K562 (cell line): ENCODE measurements around the gene GRPEL2. TPM values are rescaled to one million over a fixed set of nuclear protein-coding genes. Genes with fewer than 3 reads are reported as not detected.

Experiments
- ATAC-seq: fragments of 200-7000 bp; cut with Tn5 transposase; 3 replicates; pipeline ENCODE4 v1.9.1; 2020; ENCODE audit warnings: moderate library complexity
- BruUV-seq: library from RNA; stranded (reverse); fragments of 400-500 nt; replicated peaks from 2 replicates; lab custom pipeline; 2021; lab: Mats Ljungman, UMichigan
- CTCF ChIA-PET: fragments of 300-600 bp; formaldehyde crosslinking; extraction: SDS; loops from one replicate; lab custom pipeline; 2021; ENCODE audit warnings: low intra/inter-chr PET ratio; lab: Yijun Ruan, JAX
- POLR2A ChIA-PET: fragments of 300-600, 350-650 bp; sonication (Branson Sonifier 250); formaldehyde crosslinking; extraction: SDS; loops from one replicate; lab custom pipeline; 2021; ENCODE audit warnings: antibody characterized with exemption, inconsistent platforms; lab: Yijun Ruan, JAX
- DNase-seq, 4 experiments: peaks; one replicate each; pipeline versions ENCODE4 v3.0.0 to v3.0.0-alpha.2; 2011 to 2018; ENCODE audit warnings: low spot score in 3 of 4, mixed read lengths in 3 of 4; ENCODE audit errors: extremely low read depth in 1 of 4
- FAIRE-seq: peaks from 2 replicates; lab custom pipeline; 2011; peaks lifted over from hg19 to GRCh38; lab: Jason Lieb, UNC
- H2AFZ ChIP-seq: 2 replicates; pipeline ENCODE4 v1.6.0; 2011; ENCODE audit warnings: low read depth, low read length, control low read depth, inconsistent platforms
- H3K27ac ChIP-seq: fragments of 200-600 bp; 3 replicates; pipeline ENCODE4 v1.8.0; 2011; ENCODE audit warnings: low read depth, mild to moderate bottlenecking, control low read depth, inconsistent platforms, low read length, moderate library complexity, mixed read lengths; ENCODE audit errors: extremely low read depth
- H3K27me3 ChIP-seq, 2 experiments: fragments of 300-600 bp in 1 of 2; 2 replicates in 1 of 2; 3 replicates in 1 of 2; pipeline versions ENCODE4 v1.6.0 to v1.8.0; 2011; ENCODE audit warnings: inconsistent platforms in 2 of 2, low read length in 2 of 2, mild to moderate bottlenecking in 1 of 2, mixed read lengths in 1 of 2, moderate library complexity in 1 of 2; ENCODE audit not compliant: control insufficient read depth in 2 of 2, insufficient read depth in 2 of 2
- H3K36me3 ChIP-seq: fragments of 300-600 bp; 3 replicates; pipeline ENCODE4 v1.8.0; 2011; ENCODE audit warnings: mild to moderate bottlenecking, low read length, inconsistent platforms; ENCODE audit not compliant: control insufficient read depth, insufficient read depth
- H3K4me1 ChIP-seq, 2 experiments: fragments of 200-600 bp in 1 of 2; replicated peaks in 1 of 2; 2 replicates in 1 of 2; 3 replicates in 1 of 2; pipeline versions ENCODE4 v1.5.1 to v1.8.0; 2011; ENCODE audit warnings: inconsistent platforms in 2 of 2, low read length in 2 of 2, mild to moderate bottlenecking in 1 of 2, mixed read lengths in 1 of 2, moderate library complexity in 1 of 2; ENCODE audit not compliant: control insufficient read depth in 2 of 2, insufficient read depth in 2 of 2
- H3K4me2 ChIP-seq: 2 replicates; pipeline ENCODE4 v1.6.1; 2011; ENCODE audit warnings: low read length, control low read depth, inconsistent platforms, mixed read lengths; ENCODE audit not compliant: insufficient read depth
- H3K4me3 ChIP-seq: fragments of 200-600 bp; sonication (generic), shearing (Covaris generic); 2 replicates; pipeline ENCODE4 v1.5.1; 2016; ENCODE audit warnings: control low read depth, inconsistent platforms
- H3K79me2 ChIP-seq: fragments of 200-600 bp; 3 replicates; pipeline ENCODE4 v1.8.0; 2011; ENCODE audit warnings: low read length, inconsistent platforms; ENCODE audit not compliant: control insufficient read depth, insufficient read depth
- H3K9ac ChIP-seq, 2 experiments: 2 replicates each; pipeline versions ENCODE4 v1.6.0 to v1.6.1; 2011; ENCODE audit warnings: low read depth in 2 of 2, low read length in 2 of 2, control low read depth in 1 of 2, inconsistent platforms in 1 of 2, mild to moderate bottlenecking in 1 of 2, mixed read lengths in 1 of 2; ENCODE audit not compliant: insufficient read depth in 1 of 2
- H3K9me1 ChIP-seq: one replicate; pipeline ENCODE4 v1.6.0; 2011; ENCODE audit warnings: inconsistent platforms, mild to moderate bottlenecking, low read length, moderate library complexity; ENCODE audit not compliant: control insufficient read depth, insufficient read depth
- H3K9me3 ChIP-seq: replicated peaks from 2 replicates; pipeline ENCODE4 v1.5.1; 2011; ENCODE audit warnings: low read depth, low read length, inconsistent platforms; ENCODE audit not compliant: control insufficient read depth, insufficient read depth
- H4K20me1 ChIP-seq: replicated peaks from 2 replicates; pipeline ENCODE4 v1.6.1; 2011; ENCODE audit warnings: low read length, inconsistent platforms, mixed read lengths; ENCODE audit not compliant: control insufficient read depth, insufficient read depth
- PML ChIP-seq: IDR thresholded peaks from 2 replicates; pipeline ENCODE4 v1.6.1; 2012; ENCODE audit warnings: low read length, inconsistent platforms
- POLR2A ChIP-seq: fragments of 450-650 bp; conservative IDR thresholded peaks from 2 replicates; pipeline ENCODE4 v1.6.1; 2016
- SMC3 ChIP-seq: conservative IDR thresholded peaks from 2 replicates; pipeline ENCODE4 v1.6.1; 2011; ENCODE audit warnings: low read depth, low read length, improper control_type of control experiment; ENCODE audit not compliant: insufficient read depth
- STAG1 ChIP-seq: sonication (generic); formaldehyde crosslinking; IDR thresholded peaks from 2 replicates; pipeline ENCODE4 v1.5.0; 2020; ENCODE audit warnings: missing genetic modification reagents, borderline replicate concordance
- ZNF174 ChIP-seq: fragments of 250-450 bp; sonication (Bioruptor Pico); IDR thresholded peaks from 2 replicates; pipeline ENCODE4 v1.4.0; 2020; ENCODE audit warnings: mild to moderate bottlenecking
- ZNF76 ChIP-seq: fragments of 250-450 bp; sonication (Bioruptor Pico); IDR thresholded peaks from 2 replicates; pipeline ENCODE4 v1.4.0; 2020; ENCODE audit warnings: mild to moderate bottlenecking, moderate library complexity, borderline replicate concordance
- ZNF780A ChIP-seq: fragments of 250-450 bp; sonication (Bioruptor Pico); IDR thresholded peaks from 2 replicates; pipeline ENCODE4 v1.5.0; 2021; ENCODE audit warnings: mild to moderate bottlenecking
- ZNF785 ChIP-seq: fragments of 250-450 bp; sonication (Bioruptor Pico); IDR thresholded peaks from 2 replicates; pipeline ENCODE4 v1.4.0; 2020; ENCODE audit warnings: mild to moderate bottlenecking
- WGBS: fragments of 100-300 bp; shearing (Covaris generic); methylation state at CpG from one replicate; pipeline ENCODE4 v1.1.6; 2016; ENCODE audit warnings: low coverage, mixed read lengths; ENCODE audit not compliant: insufficient coverage; ENCODE audit errors: missing lambda C conversion rate; 5-methylcytosine and 5-hydroxymethylcytosine counted together
- in situ Hi-C: fragments of 300-500 bp; cut with MboI; formaldehyde crosslinking; loops from 4 replicates; pipeline ENCODE4 v1.15.0; 2018; ENCODE audit warnings: inconsistent platforms, mixed read lengths
- intact Hi-C: fragments of 100-400 bp; cut with micrococcal nuclease; formaldehyde crosslinking; loops from 2 replicates; pipeline ENCODE4 v1.14.2; 2022
- polyA plus RNA-seq, 8 experiments: library from polyadenylated mRNA; depleted of rRNA in 4 of 8; stranded (reverse) in 5 of 8; unstranded in 3 of 8; fragments of >200 nt; fragmentation: Nextera tagmentation in 2 of 8; fragmentation: Illumina TruSeq in 1 of 8; extraction: Ambion mirVana in 2 of 8; extraction: Trizol in 1 of 8; gene quantifications; 2 replicates each; pipeline versions ENCODE4 v1.2.1 to v1.2.3, GENCODE V29; 2011 to 2014; ENCODE audit warnings: inconsistent platforms in 1 of 8, missing spikeins in 1 of 8
- total RNA-seq, 7 experiments: library from RNA; depleted of rRNA in 6 of 7; stranded (reverse); fragments of >200 nt in 6 of 7; fragmentation: Illumina TruSeq in 2 of 7; extraction: Trizol in 2 of 7; gene quantifications; 2 replicates each; pipeline versions ENCODE4 v1.2.1 to v1.2.3, GENCODE V29; 2011 to 2021; ENCODE audit warnings: low replicate concordance in 1 of 7
- TF ChIP-seq, protein P1 (sequence below), 2 experiments: IDR thresholded peaks; 2 replicates each; pipeline ENCODE4 v1.6.1; 2011; ENCODE audit warnings: borderline replicate concordance in 1 of 2, control low read depth in 1 of 2, low read depth in 1 of 2, low read length in 1 of 2, mild to moderate bottlenecking in 1 of 2, mixed read lengths in 1 of 2, moderate library complexity in 1 of 2; ENCODE audit not compliant: insufficient read depth in 1 of 2, insufficient read length in 1 of 2, poor library complexity in 1 of 2, severe bottlenecking in 1 of 2; ENCODE audit errors: extremely low read depth in 1 of 2
- TF ChIP-seq, protein P2 (sequence below): sonication (generic); formaldehyde crosslinking; IDR thresholded peaks from 2 replicates; pipeline ENCODE4 v1.8.0; 2023; ENCODE audit warnings: mild to moderate bottlenecking, missing genetic modification reagents

Gene GRPEL2
- total and polyA plus RNA-seq, 9 of the 15 experiments (the other 6 are each of a cell fraction or from before 2014, with no cell fraction given), result 11.2 to 40.5 (median 25.8) TPM

- TF ChIP-seq ZNF780A (CRISPR knock-in tag) (no peak), ZNF785 (CRISPR knock-in tag) (no peak)
These were observed 7.6 kb upstream of the GRPEL2 start (continued) for GRCh38 chr5:149337736-149338135.

DNA sequence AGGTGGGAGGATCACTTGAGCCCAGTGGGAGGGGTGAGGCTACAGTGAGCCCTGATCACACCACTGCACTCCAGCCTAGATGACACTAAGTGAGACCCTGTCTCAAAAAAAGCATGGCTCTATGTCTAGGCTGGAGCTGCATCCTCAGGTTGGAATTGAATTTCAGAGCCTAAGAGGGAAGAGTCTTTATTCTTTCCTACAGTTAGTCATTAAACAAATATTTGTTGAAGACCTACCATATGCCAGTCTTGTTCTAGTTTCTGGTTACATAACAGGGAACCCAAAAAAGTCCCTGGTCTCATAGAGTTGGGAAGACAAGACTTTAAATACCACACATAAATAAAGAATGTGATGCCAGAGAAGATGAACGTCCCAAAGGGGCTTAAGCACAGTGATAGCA lies 6.9 kb upstream of the GRPEL2 start:
- intact Hi-C loops (no loop called here), in situ Hi-C loops (no loop called here)
- no peak overlapping the region for H3K4me3 ChIP-seq
- DNase-seq, result no peak
- no peaks in the 10 kb centered on the region; a peak in 1 of 5 replicates for H3K27me3 ChIP-seq
- H3K79me2 ChIP-seq, result no peaks in the 10 kb centered on the region
- no peaks in the 10 kb centered on the region for H3K9me3 ChIP-seq
- no peaks in the 10 kb centered on the region for H3K36me3 ChIP-seq
- 0% methylated on average over 1 of the region's 1 CpG for WGBS
- no peaks in the 10 kb centered on the region for H3K4me1 ChIP-seq
- ChIA-PET CTCF (no interaction called here), POLR2A (interaction anchor here (0.6 kb wide), 1 partner anchor 12 kb away, joined by 3 read pairs; no protein-coding TSS in a partner anchor)
- peak overlapping the region; percentile 21; the same call in 1 of the 2 replicates for H2AFZ ChIP-seq
- H3K9ac ChIP-seq, result no peak overlapping the region
- TF ChIP-seq, protein P1, sequence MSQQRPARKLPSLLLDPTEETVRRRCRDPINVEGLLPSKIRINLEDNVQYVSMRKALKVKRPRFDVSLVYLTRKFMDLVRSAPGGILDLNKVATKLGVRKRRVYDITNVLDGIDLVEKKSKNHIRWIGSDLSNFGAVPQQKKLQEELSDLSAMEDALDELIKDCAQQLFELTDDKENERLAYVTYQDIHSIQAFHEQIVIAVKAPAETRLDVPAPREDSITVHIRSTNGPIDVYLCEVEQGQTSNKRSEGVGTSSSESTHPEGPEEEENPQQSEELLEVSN (IDR thresholded peaks at IDR 0.05; ENCODE audit: borderline replicate concordance in 1 of 2, extremely low read depth in 1 of 2, insufficient read depth in 1 of 2, insufficient read length in 1 of 2, low read depth in 1 of 2, low read length in 1 of 2, poor library complexity in 1 of 2, severe bottlenecking in 1 of 2), result no peak
- TF ChIP-seq POLR2A, result no peak
- TF ChIP-seq STAG1, result no peak
- no peak for TF ChIP-seq ZNF174 (CRISPR knock-in tag)
- no peak for TF ChIP-seq PML
- TF ChIP-seq, protein P2, sequence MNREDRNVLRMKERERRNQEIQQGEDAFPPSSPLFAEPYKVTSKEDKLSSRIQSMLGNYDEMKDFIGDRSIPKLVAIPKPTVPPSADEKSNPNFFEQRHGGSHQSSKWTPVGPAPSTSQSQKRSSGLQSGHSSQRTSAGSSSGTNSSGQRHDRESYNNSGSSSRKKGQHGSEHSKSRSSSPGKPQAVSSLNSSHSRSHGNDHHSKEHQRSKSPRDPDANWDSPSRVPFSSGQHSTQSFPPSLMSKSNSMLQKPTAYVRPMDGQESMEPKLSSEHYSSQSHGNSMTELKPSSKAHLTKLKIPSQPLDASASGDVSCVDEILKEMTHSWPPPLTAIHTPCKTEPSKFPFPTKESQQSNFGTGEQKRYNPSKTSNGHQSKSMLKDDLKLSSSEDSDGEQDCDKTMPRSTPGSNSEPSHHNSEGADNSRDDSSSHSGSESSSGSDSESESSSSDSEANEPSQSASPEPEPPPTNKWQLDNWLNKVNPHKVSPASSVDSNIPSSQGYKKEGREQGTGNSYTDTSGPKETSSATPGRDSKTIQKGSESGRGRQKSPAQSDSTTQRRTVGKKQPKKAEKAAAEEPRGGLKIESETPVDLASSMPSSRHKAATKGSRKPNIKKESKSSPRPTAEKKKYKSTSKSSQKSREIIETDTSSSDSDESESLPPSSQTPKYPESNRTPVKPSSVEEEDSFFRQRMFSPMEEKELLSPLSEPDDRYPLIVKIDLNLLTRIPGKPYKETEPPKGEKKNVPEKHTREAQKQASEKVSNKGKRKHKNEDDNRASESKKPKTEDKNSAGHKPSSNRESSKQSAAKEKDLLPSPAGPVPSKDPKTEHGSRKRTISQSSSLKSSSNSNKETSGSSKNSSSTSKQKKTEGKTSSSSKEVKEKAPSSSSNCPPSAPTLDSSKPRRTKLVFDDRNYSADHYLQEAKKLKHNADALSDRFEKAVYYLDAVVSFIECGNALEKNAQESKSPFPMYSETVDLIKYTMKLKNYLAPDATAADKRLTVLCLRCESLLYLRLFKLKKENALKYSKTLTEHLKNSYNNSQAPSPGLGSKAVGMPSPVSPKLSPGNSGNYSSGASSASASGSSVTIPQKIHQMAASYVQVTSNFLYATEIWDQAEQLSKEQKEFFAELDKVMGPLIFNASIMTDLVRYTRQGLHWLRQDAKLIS, result no peak
- TF ChIP-seq ZNF76 (CRISPR knock-in tag), result no peak
- TF ChIP-seq SMC3, result no peak
- peak; percentile 52; the same call in 1 of the 3 replicates for ATAC-seq
- no peak overlapping the region for H3K4me2 ChIP-seq
- no TSS peak for BruUV-seq
- H4K20me1 ChIP-seq, result no peaks in the 10 kb centered on the region
- H3K9me1 ChIP-seq, result no peaks in the 10 kb centered on the region
- no peak overlapping the region for H3K27ac ChIP-seq
- no peak for FAIRE-seq
